ENCODE measurements around the gene MB. TPM values are rescaled to one million over a fixed set of nuclear protein-coding genes. Genes with fewer than 3 reads are reported as not detected.
A peak's percentile ranks its signal among the peaks of the same experiment; 100 is the strongest.

The MB gene
- total RNA-seq, 4 donors from 2014 or later = not detected

- 9 to 11% methylated on average over 18 of the region's 18 CpGs for WGBS, 2 donors
- H3K27me3 ChIP-seq = no peaks in the 10 kb centered on the region
- peaks cover 0 to 48% (median 20%) of the 10 kb centered on the region in 4 donors for H3K4me1 ChIP-seq
- peak within 1 kb of the TSS; percentile 43 to 70 (median 69) for H3K4me3 ChIP-seq
- peaks cover 0 to 6% (median 0%) of the 10 kb centered on the region in 4 donors for H3K9me3 ChIP-seq
- peak in 1 of 2 donors; percentile 38 for DNase-seq (ENCODE audit: low spot score in 2 of 2)
- TF ChIP-seq CTCF (IDR thresholded peaks at IDR 0.05) (no peak), POLR2A (IDR thresholded peaks at IDR 0.05) (no peak), EP300 (IDR thresholded peaks at IDR 0.05) (peak in 1 of 2 donors; percentile 71)
- H3K27ac ChIP-seq = peak within 1 kb of the TSS; percentile 68 to 95 (median 94)
- H3K36me3 ChIP-seq = peaks cover 0 to 7% (median 0%) of the 10 kb centered on the region in 3 donors
Observed at GRCh38 chr22:35648066-35649025, 31.2 kb upstream of the MB start, which contains the start of gene APOL6. Gene APOL6 (plus strand): TSS chr22:35648446. CDS start chr22:35656426, 7,980 bp downstream.

- Histone ChIP-seq H3K27me3 (no peaks in the 10 kb centered on the region), H3K27ac (peak overlapping the region in 2 of 4 donors; percentile 52 to 59), H3K9me3 (no peaks in the 10 kb centered on the region), H3K4me3 (no peak overlapping the region), H3K4me1 (peaks cover 0 to 55% (median 20%) of the 10 kb centered on the region in 4 donors), H3K36me3 (peaks cover 0 to under 1% (median 0%) of the 10 kb centered on the region in 3 donors)
- TF ChIP-seq CTCF (IDR thresholded peaks at IDR 0.05) = no peak
- no peak for TF ChIP-seq EP300 (IDR thresholded peaks at IDR 0.05)
- TF ChIP-seq POLR2A (IDR thresholded peaks at IDR 0.05) = no peak
- 75 to 83% methylated on average over 4 of the region's 4 CpGs for WGBS, 2 donors
- no peak for DNase-seq (ENCODE audit: low spot score in 2 of 2)
Observed at GRCh38 chr22:35645646-35646045, 28.5 kb upstream of the MB start.

DNA sequence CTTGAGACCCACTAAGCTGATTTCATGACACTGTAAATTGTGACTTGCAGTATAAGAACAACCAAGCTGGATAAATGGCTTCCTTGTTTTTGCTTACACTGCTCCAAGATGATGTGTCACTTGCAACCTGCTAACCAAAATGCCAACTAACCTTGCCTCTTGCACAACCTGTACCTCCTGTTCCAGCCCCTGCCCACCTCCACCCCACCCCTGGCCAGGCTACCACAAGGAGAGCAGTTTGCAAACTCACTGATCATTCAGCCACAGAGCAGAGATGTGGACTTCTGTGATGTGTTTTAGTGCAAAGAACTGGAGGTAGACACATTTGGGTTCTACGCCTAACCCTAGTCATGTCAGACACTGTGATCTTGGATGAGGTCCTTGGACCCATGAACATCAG is 26.9 kb upstream of the MB start:
- DNase-seq (ENCODE audit: low spot score in 2 of 2) = no peak
- no peaks in the 10 kb centered on the region for H3K9me3 ChIP-seq
- 93 to 100% methylated on average over 1 of the region's 1 CpG for WGBS, 2 donors
- no peak for TF ChIP-seq EP300 (IDR thresholded peaks at IDR 0.05)
- no peak for TF ChIP-seq CTCF (IDR thresholded peaks at IDR 0.05)
- TF ChIP-seq POLR2A (IDR thresholded peaks at IDR 0.05) = no peak
- peaks cover 0 to 41% (median 14%) of the 10 kb centered on the region in 4 donors for H3K4me1 ChIP-seq
- no peak overlapping the region for H3K27ac ChIP-seq
- H3K4me3 ChIP-seq = no peak overlapping the region
- no peaks in the 10 kb centered on the region for H3K36me3 ChIP-seq
- H3K27me3 ChIP-seq = no peaks in the 10 kb centered on the region

GRCh38 chr22:35642305-35642741 is 25.2 kb upstream of the MB start:
- 72 to 87% methylated on average over 2 of the region's 2 CpGs for WGBS, 2 donors

More at GRCh38 chr22:35642305-35642741, 25.2 kb upstream of the MB start:
- H3K27me3 ChIP-seq = no peaks in the 10 kb centered on the region
- H3K9me3 ChIP-seq = no peaks in the 10 kb centered on the region
- TF ChIP-seq EP300 (IDR thresholded peaks at IDR 0.05) (no peak), CTCF (IDR thresholded peaks at IDR 0.05) (no peak), POLR2A (IDR thresholded peaks at IDR 0.05) (no peak)
- no peak for DNase-seq (ENCODE audit: low spot score in 2 of 2)
- no peak overlapping the region for H3K4me3 ChIP-seq
- H3K27ac ChIP-seq = no peak overlapping the region
- H3K36me3 ChIP-seq = no peaks in the 10 kb centered on the region
- peaks cover 0 to 47% (median 22%) of the 10 kb centered on the region in 4 donors for H3K4me1 ChIP-seq
